Neural progenitor cell (in vitro differentiated cells): ENCODE data around the gene KIF21A. TPM values are rescaled to one million over a fixed set of nuclear protein-coding genes. Genes with fewer than 3 reads are reported as not detected.
A peak's percentile ranks its signal among the peaks of the same experiment; 100 is the strongest.

ENCODE experiments used
- DNase-seq: peaks from one replicate; pipeline ENCODE4 v3.0.0-alpha.2; 2016; ENCODE audit warnings: low spot score
- H2AFZ ChIP-seq: fragments of 200-600 bp; sonication (generic); replicated peaks from 2 replicates; pipeline ENCODE4 v1.6.1; 2016; ENCODE audit warnings: antibody characterized with exemption
- H3F3A ChIP-seq: fragments of 200-600 bp; sonication (generic); 2 replicates; pipeline ENCODE4 v1.6.1; 2016; ENCODE audit warnings: antibody characterized with exemption, low read depth
- H3K27ac ChIP-seq: fragments of 200-600 bp; sonication (generic); 2 replicates; pipeline ENCODE4 v1.5.1; 2016; ENCODE audit warnings: mild to moderate bottlenecking
- H3K27me3 ChIP-seq: fragments of 200-600 bp; sonication (generic); 2 replicates; pipeline ENCODE4 v1.6.1; 2016; ENCODE audit warnings: mild to moderate bottlenecking, moderate library complexity
- H3K36me3 ChIP-seq: fragments of 200-600 bp; sonication (generic); 2 replicates; pipeline ENCODE4 v1.5.1; 2016
- H3K4me1 ChIP-seq: fragments of 200-600 bp; sonication (generic); 2 replicates; pipeline ENCODE4 v1.6.1; 2016; ENCODE audit warnings: mixed run types
- H3K4me2 ChIP-seq: fragments of 200-600 bp; sonication (generic); 2 replicates; pipeline ENCODE4 v1.6.1; 2016
- H3K4me3 ChIP-seq: fragments of 200-600 bp; sonication (generic); 2 replicates; pipeline ENCODE4 v1.5.1; 2016
- H3K79me2 ChIP-seq: fragments of 200-600 bp; sonication (generic); 2 replicates; pipeline ENCODE4 v1.6.1; 2016; ENCODE audit warnings: low read depth
- H3K9ac ChIP-seq: fragments of 200-600 bp; sonication (generic); 2 replicates; pipeline ENCODE4 v1.6.1; 2016
- H3K9me3 ChIP-seq: fragments of 200-600 bp; sonication (generic); 2 replicates; pipeline ENCODE4 v1.5.1; 2016; ENCODE audit warnings: low read depth
- H4K20me1 ChIP-seq: fragments of 200-600 bp; sonication (generic); 2 replicates; pipeline ENCODE4 v1.6.1; 2016; ENCODE audit warnings: low read depth
- H3K27ac Mint-ChIP-seq: 3 replicates; pipeline ENCODE4 v1.8.0; 2021; ENCODE audit warnings: mixed read lengths
- H3K27me3 Mint-ChIP-seq: 2 replicates; pipeline ENCODE4 v1.8.0; 2022; ENCODE audit warnings: low read depth, mild to moderate bottlenecking, inconsistent platforms, moderate library complexity, mixed read lengths; ENCODE audit not compliant: insufficient read depth
- H3K36me3 Mint-ChIP-seq: 3 replicates; pipeline ENCODE4 v1.8.0; 2021; ENCODE audit warnings: mixed read lengths
- H3K4me1 Mint-ChIP-seq: 3 replicates; pipeline ENCODE4 v1.8.0; 2021; ENCODE audit warnings: mixed read lengths
- H3K4me3 Mint-ChIP-seq: 3 replicates; pipeline ENCODE4 v1.8.0; 2021; ENCODE audit warnings: mild to moderate bottlenecking, moderate library complexity, mixed read lengths
- H3K9me3 Mint-ChIP-seq: 3 replicates; pipeline ENCODE4 v1.8.0; 2020; ENCODE audit warnings: mixed read lengths
- CTCF ChIP-seq: fragments of 200-600 bp; sonication (generic); IDR thresholded peaks from 2 replicates; pipeline ENCODE4 v1.5.1; 2017; ENCODE audit warnings: antibody characterized with exemption, mild to moderate bottlenecking
- EZH2 ChIP-seq: fragments of 200-600 bp; sonication (generic); IDR thresholded peaks from 2 replicates; pipeline ENCODE4 v1.6.1; 2017; ENCODE audit warnings: antibody characterized with exemption, mild to moderate bottlenecking, moderate library complexity
- EZH2phosphoT487 ChIP-seq: fragments of 200-600 bp; sonication (generic); IDR thresholded peaks from 2 replicates; pipeline ENCODE4 v1.6.1; 2017; ENCODE audit warnings: antibody characterized with exemption
- total RNA-seq: library from RNA; depleted of rRNA; stranded (reverse); fragments of >200 nt; gene quantifications from 2 replicates; pipeline ENCODE4 v1.2.3, GENCODE V29; 2015; ENCODE audit warnings: low replicate concordance

Gene KIF21A
- total RNA-seq: 42.1 and 54.2 TPM in 2 replicates

- Mint-ChIP-seq H3K4me1 (peaks cover 27% of the 10 kb centered on the region), H3K9me3 (peaks cover 1% of the 10 kb centered on the region), H3K36me3 (no peaks in the 10 kb centered on the region), H3K27ac (peak within 1 kb of the TSS; percentile 94), H3K4me3 (peak within 1 kb of the TSS; percentile 97), H3K27me3 (peaks cover 5% of the 10 kb centered on the region)
- H3K9me3 ChIP-seq: no peaks in the 10 kb centered on the region
- H3F3A ChIP-seq: peaks cover 35% of the 10 kb centered on the region
- H3K4me1 ChIP-seq: peaks cover 28% of the 10 kb centered on the region
- H3K4me3 ChIP-seq: peak within 1 kb of the TSS; percentile 94
- peak; percentile 94 for DNase-seq
- H3K9ac ChIP-seq: peak within 1 kb of the TSS; percentile 57
- peak within 1 kb of the TSS; percentile 97 for H3K4me2 ChIP-seq
- TF ChIP-seq EZH2: no peak
- peak; percentile 61 for TF ChIP-seq CTCF
- no peaks in the 10 kb centered on the region for H3K36me3 ChIP-seq
- peak within 1 kb of the TSS; percentile 80 for H2AFZ ChIP-seq
- peaks cover 26% of the 10 kb centered on the region for H4K20me1 ChIP-seq
- no peaks in the 10 kb centered on the region for H3K27me3 ChIP-seq
- H3K27ac ChIP-seq: peak within 1 kb of the TSS; percentile 88
- H3K79me2 ChIP-seq: peaks cover 41% of the 10 kb centered on the region
Observed at GRCh38 chr12:39443081-39443928, at the start of gene KIF21A. KIF21A (minus strand) TSS chr12:39443120; CDS start chr12:39442970, 150 bp downstream.

GRCh38 chr12:39490500-39491282, 47.8 kb upstream of the KIF21A start:
- Mint-ChIP-seq H3K9me3 (no peaks in the 10 kb centered on the region), H3K27me3 (no peaks in the 10 kb centered on the region), H3K4me1 (no peaks in the 10 kb centered on the region), H3K36me3 (no peaks in the 10 kb centered on the region), H3K27ac (no peak overlapping the region), H3K4me3 (no peak overlapping the region)
- Histone ChIP-seq H3F3A (no peaks in the 10 kb centered on the region), H3K9ac (no peak overlapping the region), H3K79me2 (no peaks in the 10 kb centered on the region), H3K36me3 (no peaks in the 10 kb centered on the region), H3K4me2 (no peak overlapping the region), H2AFZ (no peak overlapping the region), H3K27me3 (no peaks in the 10 kb centered on the region), H4K20me1 (no peaks in the 10 kb centered on the region), H3K4me1 (no peaks in the 10 kb centered on the region), H3K4me3 (no peak overlapping the region), H3K27ac (no peak overlapping the region), H3K9me3 (no peaks in the 10 kb centered on the region)
- no peak for DNase-seq
- TF ChIP-seq CTCF: no peak
- no peak for TF ChIP-seq EZH2
- no peak for TF ChIP-seq EZH2phosphoT487

GRCh38 chr12:39483597-39483996, 40.7 kb upstream of the KIF21A start:
- no peak overlapping the region for H3K4me3 Mint-ChIP-seq
- Histone ChIP-seq H3K9me3 (no peaks in the 10 kb centered on the region), H3K9ac (no peak overlapping the region), H3K36me3 (no peaks in the 10 kb centered on the region), H4K20me1 (no peaks in the 10 kb centered on the region), H3F3A (no peaks in the 10 kb centered on the region), H3K27me3 (no peaks in the 10 kb centered on the region), H2AFZ (no peak overlapping the region), H3K79me2 (no peaks in the 10 kb centered on the region), H3K4me3 (no peak overlapping the region), H3K4me2 (no peak overlapping the region), H3K27ac (no peak overlapping the region), H3K4me1 (peaks cover 12% of the 10 kb centered on the region)
- no peak for TF ChIP-seq EZH2
- no peak for TF ChIP-seq CTCF
- no peak for TF ChIP-seq EZH2phosphoT487
- no peak overlapping the region for H3K27ac Mint-ChIP-seq
- H3K27me3 Mint-ChIP-seq: peaks cover 2% of the 10 kb centered on the region
- no peaks in the 10 kb centered on the region for H3K36me3 Mint-ChIP-seq
- peaks cover 8% of the 10 kb centered on the region for H3K4me1 Mint-ChIP-seq
- no peaks in the 10 kb centered on the region for H3K9me3 Mint-ChIP-seq
- no peak for DNase-seq
